SK-N-SH (cell line): Measurements from ENCODE around the gene MTARC1. TPM values are rescaled to one million over a fixed set of nuclear protein-coding genes. Genes with fewer than 3 reads are reported as not detected.

Experiments used
- CTCF ChIA-PET: fragments of 300-600, 350-600 bp; formaldehyde crosslinking; extraction: SDS; loops from one replicate; lab custom pipeline; 2021; lab: Yijun Ruan, JAX
- POLR2A ChIA-PET: fragments of 350-600 bp; sonication (Branson Sonifier 250); formaldehyde crosslinking; extraction: SDS; loops from one replicate; lab custom pipeline; 2020; ENCODE audit warnings: antibody characterized with exemption, inconsistent platforms; lab: Yijun Ruan, JAX
- DNase-seq: peaks from one replicate; pipeline ENCODE4 v3.0.0; 2012
- H2AFZ ChIP-seq: fragments of 200-600 bp; sonication (generic); 2 replicates; pipeline ENCODE4 v1.8.1; 2016; ENCODE audit warnings: antibody characterized with exemption, mild to moderate bottlenecking, low read depth
- H3F3A ChIP-seq: fragments of 200-600 bp; sonication (generic); replicated peaks from 2 replicates; pipeline ENCODE3; 2016; ENCODE audit warnings: antibody characterized with exemption, mild to moderate bottlenecking; ENCODE audit not compliant: insufficient read depth
- H3K27ac ChIP-seq, 2 experiments: fragments of 200-500 bp in 1 of 2; fragments of 200-600 bp in 1 of 2; sonication (Bioruptor generic) in 1 of 2; sonication (generic), shearing (Covaris generic) in 1 of 2; 2 replicates each; pipeline versions ENCODE4 v1.5.1 to v1.6.1; 2014 to 2016; ENCODE audit warnings: low read depth in 2 of 2, inconsistent platforms in 1 of 2, low read length in 1 of 2, mild to moderate bottlenecking in 1 of 2, mixed read lengths in 1 of 2
- H3K27me3 ChIP-seq: fragments of 200-600 bp; sonication (generic), shearing (Covaris generic); 2 replicates; pipeline ENCODE4 v1.6.1; 2016; ENCODE audit warnings: mixed run types; ENCODE audit not compliant: insufficient read depth
- H3K36me3 ChIP-seq, 2 experiments: fragments of 200-500 bp in 1 of 2; fragments of 200-600 bp in 1 of 2; sonication (Bioruptor generic) in 1 of 2; sonication (generic) in 1 of 2; replicated peaks in 1 of 2; 2 replicates each; pipeline versions ENCODE3 to v1.5.1; 2014 to 2016; ENCODE audit warnings: low read length in 1 of 2, mild to moderate bottlenecking in 1 of 2; ENCODE audit not compliant: insufficient read depth in 2 of 2, control insufficient read depth in 1 of 2
- H3K4me1 ChIP-seq, 2 experiments: fragments of 200-500 bp in 1 of 2; fragments of 200-600 bp in 1 of 2; sonication (Bioruptor generic) in 1 of 2; sonication (generic), shearing (Covaris generic) in 1 of 2; 2 replicates each; pipeline versions ENCODE4 v1.5.1 to v1.6.1; 2014 to 2016; ENCODE audit warnings: low read depth in 1 of 2, low read length in 1 of 2, mixed run types in 1 of 2; ENCODE audit not compliant: insufficient read depth in 2 of 2, control insufficient read depth in 1 of 2
- H3K4me2 ChIP-seq: fragments of 200-600 bp; sonication (generic), shearing (Covaris generic); 2 replicates; pipeline ENCODE4 v1.6.1; 2017; ENCODE audit warnings: mixed run types
- H3K4me3 ChIP-seq, 2 experiments: fragments of 200-500 bp in 1 of 2; fragments of 200-600 bp in 1 of 2; sonication (Bioruptor generic) in 1 of 2; sonication (generic), shearing (Covaris generic) in 1 of 2; 2 replicates each; pipeline versions ENCODE4 v1.5.1 to v1.8.1; 2014 to 2016; ENCODE audit warnings: low read depth in 2 of 2, inconsistent platforms in 1 of 2, low read length in 1 of 2, mild to moderate bottlenecking in 1 of 2, mixed read lengths in 1 of 2, moderate library complexity in 1 of 2
- H3K79me2 ChIP-seq: fragments of 200-600 bp; sonication (generic); 2 replicates; pipeline ENCODE4 v1.8.1; 2017; ENCODE audit warnings: mild to moderate bottlenecking; ENCODE audit not compliant: insufficient read depth
- H3K9ac ChIP-seq: fragments of 200-600 bp; sonication (generic); 2 replicates; pipeline ENCODE4 v1.6.1; 2017; ENCODE audit warnings: mixed run types
- H3K9me2 ChIP-seq: fragments of 200-600 bp; sonication (generic); 2 replicates; pipeline ENCODE4 v1.6.1; 2017; ENCODE audit warnings: mixed run types
- H3K9me3 ChIP-seq: fragments of 200-600 bp; sonication (generic); 2 replicates; pipeline ENCODE4 v1.6.1; 2017; ENCODE audit warnings: mixed run types, mild to moderate bottlenecking, moderate library complexity
- H4K20me1 ChIP-seq: fragments of 200-600 bp; sonication (generic); 2 replicates; pipeline ENCODE4 v1.6.1; 2017; ENCODE audit warnings: mild to moderate bottlenecking, mixed run types; ENCODE audit not compliant: insufficient read depth
- CHD2 ChIP-seq: fragments of 150-350 bp; IDR thresholded peaks from 2 replicates; pipeline ENCODE4 v1.6.1; 2018; ENCODE audit warnings: low read length; ENCODE audit not compliant: partially characterized antibody
- ELF1 ChIP-seq: IDR thresholded peaks from 2 replicates; pipeline ENCODE4 v1.4.0; 2012
- EP300 ChIP-seq, 2 experiments: IDR thresholded peaks; 2 replicates each; pipeline versions ENCODE4 v1.4.0 to v1.6.1; 2012; ENCODE audit warnings: borderline replicate concordance in 1 of 2, low read depth in 1 of 2, low read length in 1 of 2
- FOXJ3 ChIP-seq: sonication (generic); formaldehyde crosslinking; IDR thresholded peaks from 2 replicates; pipeline ENCODE4 v1.5.1; 2020; ENCODE audit warnings: mild to moderate bottlenecking, missing genetic modification reagents
- FOXM1 ChIP-seq: IDR thresholded peaks from 2 replicates; pipeline ENCODE4 v1.4.0; 2012; ENCODE audit warnings: low read depth, mild to moderate bottlenecking
- GABPA ChIP-seq: IDR thresholded peaks from 2 replicates; pipeline ENCODE4 v1.4.0; 2012; ENCODE audit warnings: low read depth, mild to moderate bottlenecking
- GATA2 ChIP-seq: sonication (generic); formaldehyde crosslinking; IDR thresholded peaks from 2 replicates; pipeline ENCODE4 v1.5.0; 2020; ENCODE audit warnings: mild to moderate bottlenecking, missing genetic modification reagents
- IRF3 ChIP-seq: fragments of 150-350 bp; IDR thresholded peaks from 2 replicates; pipeline ENCODE4 v1.6.1; 2016; ENCODE audit warnings: mild to moderate bottlenecking, low read depth, low read length
- MEF2A ChIP-seq: IDR thresholded peaks from 2 replicates; pipeline ENCODE4 v1.4.0; 2012; ENCODE audit warnings: low read depth, borderline replicate concordance
- MXI1 ChIP-seq: IDR thresholded peaks from 2 replicates; pipeline ENCODE4 v1.6.1; 2012; ENCODE audit warnings: mild to moderate bottlenecking, low read depth, low read length, improper control_type of control experiment
- NRF1 ChIP-seq: IDR thresholded peaks from 2 replicates; pipeline ENCODE4 v1.6.1; 2012; ENCODE audit warnings: low read depth, mild to moderate bottlenecking, low read length
- RFX5 ChIP-seq: IDR thresholded peaks from 2 replicates; pipeline ENCODE4 v1.6.1; 2012; ENCODE audit warnings: mild to moderate bottlenecking, improper control_type of control experiment, low read length
- RXRA ChIP-seq: IDR thresholded peaks from 2 replicates; pipeline ENCODE4 v1.4.0; 2012; ENCODE audit warnings: low read depth, mild to moderate bottlenecking, borderline replicate concordance
- SIN3A ChIP-seq: IDR thresholded peaks from 2 replicates; pipeline ENCODE4 v1.6.1; 2012; ENCODE audit warnings: low read depth, mild to moderate bottlenecking, low read length, moderate library complexity, borderline replicate concordance
- SMC3 ChIP-seq: IDR thresholded peaks from 2 replicates; pipeline ENCODE4 v1.6.1; 2012; ENCODE audit warnings: low read depth, low read length, improper control_type of control experiment
- TAF1 ChIP-seq: IDR thresholded peaks from 2 replicates; pipeline ENCODE4 v1.6.1; 2012; ENCODE audit warnings: low read depth, mild to moderate bottlenecking, low read length, moderate library complexity, borderline replicate concordance
- TCF12 ChIP-seq: IDR thresholded peaks from 2 replicates; pipeline ENCODE4 v1.4.0; 2012
- USF1 ChIP-seq: IDR thresholded peaks from 2 replicates; pipeline ENCODE4 v1.4.0; 2012; ENCODE audit warnings: low read depth, borderline replicate concordance
- USF2 ChIP-seq: fragments of 150-350 bp; IDR thresholded peaks from 2 replicates; pipeline ENCODE4 v1.6.1; 2017; ENCODE audit warnings: antibody characterized with exemption, low read length, low read depth, borderline replicate concordance
- ZBTB33 ChIP-seq: IDR thresholded peaks from 2 replicates; pipeline ENCODE4 v1.4.0; 2012; ENCODE audit warnings: low read depth, borderline replicate concordance
- WGBS: methylation state at CpG from one replicate; pipeline ENCODE4 v1.1.6; 2017; ENCODE audit warnings: low lambda C conversion rate; 5-methylcytosine and 5-hydroxymethylcytosine counted together
- polyA plus RNA-seq, 3 experiments: library from polyadenylated mRNA; depleted of rRNA; stranded (reverse); fragments of >200 nt; gene quantifications; 2 replicates each; pipeline ENCODE4 v1.2.3, GENCODE V29; 2012

MTARC1 gene
- polyA plus RNA-seq, 1 of the 3 experiments (the other 2 are of a cell fraction) = 6.1 TPM

- no peak for TF ChIP-seq TAF1
- no peak for TF ChIP-seq MEF2A
- TF ChIP-seq RFX5 = no peak
- TF ChIP-seq MXI1 = no peak
- TF ChIP-seq RXRA = no peak
- TF ChIP-seq TCF12 = no peak
- no peak for TF ChIP-seq ELF1
- TF ChIP-seq GABPA = no peak
- no peak for TF ChIP-seq SMC3
- TF ChIP-seq GATA2 (CRISPR knock-in tag) = no peak
- TF ChIP-seq NRF1 = no peak
- no peak for TF ChIP-seq USF2
- POLR2A ChIA-PET = no interaction called here
- CTCF ChIA-PET = interaction anchor here (7.9 kb wide), 1 partner anchor 17 kb away, joined by 54 read pairs; no protein-coding TSS in a partner anchor
These were observed 27.6 kb upstream of the MTARC1 start for GRCh38 chr1:220759147-220759546.

DNA sequence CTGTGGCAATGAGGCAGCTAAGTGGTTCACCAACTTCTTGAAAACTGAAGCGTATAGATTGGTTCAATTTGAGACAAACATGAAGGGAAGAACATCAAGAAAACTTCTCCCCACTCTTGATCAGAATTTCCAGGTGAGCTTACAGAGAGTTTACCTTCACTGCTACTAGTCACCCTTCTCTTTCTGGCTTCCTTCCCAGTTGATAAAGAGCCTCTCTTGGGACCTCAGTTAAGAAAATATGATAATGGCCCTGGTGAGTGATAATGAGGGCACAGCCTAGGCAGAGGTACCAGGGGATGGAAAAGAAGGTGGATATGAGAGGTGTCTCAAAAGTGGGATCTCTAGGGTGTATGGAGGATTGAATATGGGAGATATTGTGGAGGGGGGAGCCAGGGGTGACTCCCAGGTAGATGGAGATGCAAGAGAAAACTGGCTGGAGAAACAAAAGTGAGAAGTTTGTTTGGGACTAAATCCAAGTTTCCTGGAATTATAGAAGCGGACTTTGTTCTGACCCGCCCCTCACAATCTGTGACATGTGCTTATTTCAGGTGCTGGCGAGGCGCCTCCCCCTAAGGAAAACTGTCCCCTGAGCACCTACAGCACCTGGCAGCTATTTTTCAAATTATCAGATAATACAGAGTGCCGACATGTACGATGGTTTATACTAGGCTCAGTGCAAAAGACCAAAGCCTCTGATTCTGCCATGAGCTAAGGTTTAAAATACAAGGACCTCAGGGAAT, 24.9 kb upstream of the MTARC1 start:
- Histone ChIP-seq H3K4me2 (no peak overlapping the region), H4K20me1 (no peaks in the 10 kb centered on the region), H3F3A (no peaks in the 10 kb centered on the region), H3K36me3 (peaks cover 0 to 11% of the 10 kb centered on the region in 2 experiments), H3K9me3 (no peaks in the 10 kb centered on the region), H3K4me1 (no peaks in the 10 kb centered on the region), H2AFZ (no peak overlapping the region), H3K9me2 (no peaks in the 10 kb centered on the region), H3K4me3 (no peak overlapping the region), H3K27ac (no peak overlapping the region), H3K9ac (no peak overlapping the region), H3K27me3 (no peaks in the 10 kb centered on the region), H3K79me2 (no peaks in the 10 kb centered on the region)
- 86% methylated on average over 7 of the region's 7 CpGs for WGBS
- CTCF ChIA-PET = interaction anchor here (1.0 to 6.0 kb wide), 4 partner anchors 14 to 481 kb away, joined by 3 to 59 read pairs (median 5); partner anchors contain the start of gene MTARC2
- POLR2A ChIA-PET = no interaction called here
- DNase-seq = no peak
- no peak for TF ChIP-seq ZBTB33
- no peak for TF ChIP-seq USF2
- TF ChIP-seq CHD2 = no peak
- TF ChIP-seq RFX5 = no peak
- no peak for TF ChIP-seq SMC3
- TF ChIP-seq SIN3A = no peak
- TF ChIP-seq EP300 (IDR thresholded peaks at IDR 0.05; ENCODE audit: borderline replicate concordance in 1 of 2, low read depth in 1 of 2, low read length in 1 of 2) = no peak
- TF ChIP-seq MEF2A = no peak
- TF ChIP-seq GABPA = no peak
- TF ChIP-seq FOXJ3 (CRISPR knock-in tag) = no peak
- no peak for TF ChIP-seq TCF12
- TF ChIP-seq RXRA = no peak
- TF ChIP-seq NRF1 = no peak
- TF ChIP-seq FOXM1 = no peak
- TF ChIP-seq USF1 = no peak
- no peak for TF ChIP-seq TAF1
- no peak for TF ChIP-seq IRF3

More at GRCh38 chr1:220759147-220759546, 27.6 kb upstream of the MTARC1 start:
- Histone ChIP-seq H3K9me2 (no peaks in the 10 kb centered on the region), H3K9ac (no peak overlapping the region), H3K9me3 (no peaks in the 10 kb centered on the region), H3K4me3 (no peak overlapping the region), H3K36me3 (peaks cover 0 to 21% of the 10 kb centered on the region in 2 experiments), H3K27me3 (no peaks in the 10 kb centered on the region), H2AFZ (no peak overlapping the region), H3K4me2 (no peak overlapping the region), H4K20me1 (no peaks in the 10 kb centered on the region), H3K79me2 (no peaks in the 10 kb centered on the region), H3K27ac (no peak overlapping the region), H3K4me1 (no peaks in the 10 kb centered on the region), H3F3A (no peaks in the 10 kb centered on the region)
- 92% methylated on average over 3 of the region's 3 CpGs for WGBS
- no peak for DNase-seq
